ENCODE measurements around the gene BAD.

Gene BAD

GRCh38 chr11:64278576-64279190 is 5.8 kb downstream of the BAD start:
- DNase-seq (ENCODE audit: low read depth in 3 of 3), result no peak

GRCh38 chr11:64276653-64277431 is 7.6 kb downstream of the BAD start:
- no peak for DNase-seq (ENCODE audit: low read depth in 3 of 3)

GRCh38 chr11:64275841-64276240 is 8.6 kb downstream of the BAD start:
- no peak for DNase-seq (ENCODE audit: low read depth in 3 of 3)

- DNase-seq (ENCODE audit: low read depth in 3 of 3), result no peak
Measured at GRCh38 chr11:64275031-64275800, 9.2 kb downstream of the BAD start.

- peak; percentile 94 to 96 (median 95) for DNase-seq (ENCODE audit: low read depth in 3 of 3)
Measured at GRCh38 chr11:64269540-64270220, 14.8 kb downstream of the BAD start.

GRCh38 chr11:64268893-64269539 is 15.4 kb downstream of the BAD start:
- no peak for DNase-seq (ENCODE audit: low read depth in 3 of 3)

GRCh38 chr11:64268025-64268892 is 16.2 kb downstream of the BAD start:
- no peak for DNase-seq (ENCODE audit: low read depth in 3 of 3)

GRCh38 chr11:64267207-64267945 is 17.1 kb downstream of the BAD start:
- DNase-seq (ENCODE audit: low read depth in 3 of 3), result no peak

GRCh38 chr11:64266339-64266738 is 18.1 kb downstream of the BAD start:
- DNase-seq (ENCODE audit: low read depth in 3 of 3), result no peak

- DNase-seq (ENCODE audit: low read depth in 3 of 3), result no peak
Measured at GRCh38 chr11:64265176-64266160, 19.0 kb downstream of the BAD start.

- no peak for DNase-seq (ENCODE audit: low read depth in 3 of 3)
Measured at GRCh38 chr11:64264371-64264852, 20.1 kb downstream of the BAD start.

- no peak for DNase-seq (ENCODE audit: low read depth in 3 of 3)
Measured at GRCh38 chr11:64263947-64264317, 20.5 kb downstream of the BAD start.

- DNase-seq (ENCODE audit: low read depth in 3 of 3), result no peak
Measured at GRCh38 chr11:64263021-64263946, 21.2 kb downstream of the BAD start.

GRCh38 chr11:64262271-64263002 is 22.0 kb downstream of the BAD start:
- no peak for DNase-seq (ENCODE audit: low read depth in 3 of 3)

GRCh38 chr11:64261556-64262080 is 22.8 kb downstream of the BAD start:
- no peak for DNase-seq (ENCODE audit: low read depth in 3 of 3)

- DNase-seq (ENCODE audit: low read depth in 3 of 3), result no peak
Measured at GRCh38 chr11:64260147-64260708, 24.2 kb downstream of the BAD start.
